IMR-90 (cell line): ENCODE results near the gene PNMA8A. TPM values are rescaled to one million over a fixed set of nuclear protein-coding genes. Genes with fewer than 3 reads are reported as not detected.

Source experiments
- ATAC-seq: fragments of 200-7000 bp; cut with Tn5 transposase; 2 replicates; pipeline ENCODE4 v1.9.1; 2020; ENCODE audit warnings: low read depth, mild to moderate bottlenecking, moderate library complexity
- BruUV-seq: library from RNA; stranded (reverse); fragments of 400-500 nt; replicated peaks from 2 replicates; lab custom pipeline; 2021; lab: Mats Ljungman, UMichigan
- CTCF ChIA-PET: fragments of 300-600 bp; formaldehyde crosslinking; extraction: SDS; loops from one replicate; lab custom pipeline; 2021; ENCODE audit warnings: antibody characterized with exemption; lab: Yijun Ruan, JAX
- POLR2A ChIA-PET: fragments of 300-600 bp; sonication (Branson Sonifier 250); formaldehyde crosslinking; loops from one replicate; lab custom pipeline; 2022; ENCODE audit warnings: antibody characterized with exemption; ENCODE audit not compliant: unreplicated experiment; lab: Charles Lee
- DNase-seq: peaks from one replicate; pipeline ENCODE4 v3.0.0; 2013
- H2AFZ ChIP-seq: replicated peaks from 2 replicates; pipeline ENCODE3; 2013; ENCODE audit warnings: low read length, mild to moderate bottlenecking; ENCODE audit not compliant: poor library complexity
- H2AK5ac ChIP-seq: 2 replicates; pipeline ENCODE4 v1.6.1; 2013; ENCODE audit warnings: low read depth, low read length, inconsistent platforms
- H2AK9ac ChIP-seq: replicated peaks from 2 replicates; pipeline ENCODE3; 2013; ENCODE audit warnings: mild to moderate bottlenecking, low read depth, low read length, moderate library complexity; ENCODE audit not compliant: poor library complexity
- H2BK120ac ChIP-seq: 2 replicates; pipeline ENCODE4 v1.6.1; 2013; ENCODE audit warnings: low read depth, low read length, inconsistent platforms
- H2BK15ac ChIP-seq: 3 replicates; pipeline ENCODE4 v1.6.1; 2013; ENCODE audit warnings: low read depth, low read length, inconsistent platforms
- H2BK20ac ChIP-seq: 2 replicates; pipeline ENCODE4 v1.6.1; 2013; ENCODE audit warnings: low read depth, mild to moderate bottlenecking, inconsistent platforms, low read length, moderate library complexity
- H2BK5ac ChIP-seq: 2 replicates; pipeline ENCODE4 v1.6.1; 2013; ENCODE audit warnings: mild to moderate bottlenecking, low read depth, low read length, inconsistent platforms; ENCODE audit not compliant: poor library complexity, severe bottlenecking
- H3K14ac ChIP-seq: replicated peaks from 2 replicates; pipeline ENCODE4 v1.6.1; 2013; ENCODE audit warnings: low read depth, low read length, inconsistent platforms
- H3K18ac ChIP-seq: 2 replicates; pipeline ENCODE4 v1.6.1; 2013; ENCODE audit warnings: low read depth, low read length, control low read depth
- H3K23ac ChIP-seq: 2 replicates; pipeline ENCODE4 v1.6.1; 2013; ENCODE audit warnings: low read depth, low read length, inconsistent platforms
- H3K27ac ChIP-seq: 2 replicates; pipeline ENCODE4 v1.5.1; 2013; ENCODE audit warnings: mild to moderate bottlenecking, control low read depth, low read length; ENCODE audit not compliant: insufficient read depth
- H3K27me3 ChIP-seq: 2 replicates; pipeline ENCODE4 v1.6.1; 2013; ENCODE audit warnings: low read length; ENCODE audit not compliant: control insufficient read depth, insufficient read depth
- H3K36me3 ChIP-seq: 2 replicates; pipeline ENCODE4 v1.6.1; 2013; ENCODE audit warnings: low read length, mixed read lengths; ENCODE audit not compliant: control insufficient read depth, insufficient read depth
- H3K4ac ChIP-seq: 2 replicates; pipeline ENCODE4 v1.6.1; 2013; ENCODE audit warnings: low read depth, low read length, inconsistent platforms
- H3K4me1 ChIP-seq: 2 replicates; pipeline ENCODE4 v1.6.1; 2013; ENCODE audit warnings: low read length, mixed read lengths; ENCODE audit not compliant: control insufficient read depth, insufficient read depth
- H3K4me2 ChIP-seq: 2 replicates; pipeline ENCODE4 v1.6.1; 2013; ENCODE audit warnings: low read depth, mild to moderate bottlenecking, control low read depth, low read length, moderate library complexity
- H3K4me3 ChIP-seq: 2 replicates; pipeline ENCODE4 v1.5.1; 2013; ENCODE audit warnings: low read depth, mild to moderate bottlenecking, control low read depth, low read length, moderate library complexity; ENCODE audit not compliant: insufficient read depth
- H3K56ac ChIP-seq: 2 replicates; pipeline ENCODE4 v1.6.1; 2013; ENCODE audit warnings: low read length, inconsistent platforms; ENCODE audit not compliant: insufficient read depth; ENCODE audit errors: extremely low read depth
- H3K79me1 ChIP-seq, 2 experiments: 2 replicates each; pipeline ENCODE4 v1.6.1; 2013; ENCODE audit warnings: low read length in 2 of 2, inconsistent platforms in 1 of 2, low read depth in 1 of 2
- H3K9ac ChIP-seq: 2 replicates; pipeline ENCODE4 v1.6.1; 2013; ENCODE audit warnings: low read depth, low read length, control low read depth
- H3K9me1 ChIP-seq: 2 replicates; pipeline ENCODE4 v1.6.1; 2013; ENCODE audit warnings: low read length, inconsistent platforms; ENCODE audit not compliant: insufficient read depth
- H3K9me3 ChIP-seq: 2 replicates; pipeline ENCODE4 v1.6.1; 2013; ENCODE audit warnings: low read length; ENCODE audit not compliant: control insufficient read depth, insufficient read depth
- H4K20me1 ChIP-seq: 2 replicates; pipeline ENCODE4 v1.6.1; 2013; ENCODE audit warnings: low read length, inconsistent platforms; ENCODE audit not compliant: insufficient read depth
- H4K5ac ChIP-seq: 2 replicates; pipeline ENCODE4 v1.6.1; 2013; ENCODE audit warnings: mild to moderate bottlenecking, low read depth, low read length, control low read depth
- H4K8ac ChIP-seq, 2 experiments: 2 replicates each; pipeline ENCODE4 v1.6.1; 2013; ENCODE audit warnings: low read depth in 2 of 2, low read length in 2 of 2, control low read depth in 1 of 2, inconsistent platforms in 1 of 2
- H4K91ac ChIP-seq: 2 replicates; pipeline ENCODE4 v1.6.1; 2013; ENCODE audit warnings: low read depth, low read length, inconsistent platforms; ENCODE audit not compliant: insufficient read depth
- BHLHE40 ChIP-seq: fragments of 150-350 bp; IDR thresholded peaks from 2 replicates; pipeline ENCODE4 v1.6.1; 2016; ENCODE audit warnings: mild to moderate bottlenecking, low read depth, low read length
- MXI1 ChIP-seq: IDR thresholded peaks from 2 replicates; pipeline ENCODE4 v1.6.1; 2012; ENCODE audit warnings: low read depth, mild to moderate bottlenecking, low read length, moderate library complexity, borderline replicate concordance
- RFX5 ChIP-seq: IDR thresholded peaks from 2 replicates; pipeline ENCODE4 v1.8.0; 2012; ENCODE audit warnings: low read depth, mild to moderate bottlenecking, low read length, moderate library complexity
- whole genome bisulfite sequencing, 2 experiments: methylation state at CpG; one replicate each; pipeline versions ENCODE4 v1.1.5 to v1.1.7; 2013; ENCODE audit warnings: missing lambda C conversion rate in 2 of 2; ENCODE audit not compliant: insufficient read length in 1 of 2; ENCODE audit errors: extremely low coverage in 2 of 2; 5-methylcytosine and 5-hydroxymethylcytosine counted together
- dilution Hi-C: fragments of 300-500 bp; cut with HindIII; formaldehyde crosslinking; loops from one replicate; pipeline ENCODE4 v1.14.3; 2018; ENCODE audit warnings: low sequenced_read_pairs; ENCODE audit not compliant: unreplicated experiment
- in situ Hi-C: fragments of 300-500 bp; cut with MboI; formaldehyde crosslinking; loops from 3 replicates; pipeline ENCODE4 v1.14.3; 2019; ENCODE audit warnings: low sequenced_read_pairs, inconsistent platforms, mixed read lengths
- intact Hi-C: fragments of 100-400 bp; cut with micrococcal nuclease; formaldehyde crosslinking; loops from 2 replicates; pipeline ENCODE4 v1.10.0; 2022
- polyA plus RNA-seq, 3 experiments: library from polyadenylated mRNA; depleted of rRNA; stranded (reverse); fragments of >200 nt; gene quantifications; 2 replicates each; pipeline ENCODE4 v1.2.3, GENCODE V29; 2012; ENCODE audit warnings: low replicate concordance in 1 of 3
- total RNA-seq: library from RNA; depleted of rRNA; stranded (reverse); fragments of >200 nt; gene quantifications from 2 replicates; pipeline ENCODE4 v1.2.3, GENCODE V29; 2012

The PNMA8A gene
- total and polyA plus RNA-seq, 2 of the 4 experiments (the other 2 are of a cell fraction), result 0.77 to 0.90 TPM

GRCh38 chr19:46428239-46429135, 42.9 kb downstream of the PNMA8A start, which contains the start of gene PNMA8C:
Gene PNMA8C (minus strand): TSS chr19:46428936. CDS start chr19:46428359, 577 bp downstream.
- peak within 1 kb of the TSS; percentile 16 for H2AK9ac ChIP-seq
- no peak within 1 kb of the TSS for H3K4ac ChIP-seq
- dilution Hi-C loops, result no loop called here
- BruUV-seq, result no TSS peak
- H4K91ac ChIP-seq, result no peak within 1 kb of the TSS
- no peak within 1 kb of the TSS for H2BK5ac ChIP-seq
- H3K4me2 ChIP-seq, result peak within 1 kb of the TSS; percentile 57
- peak within 1 kb of the TSS; percentile 18 for H3K4me3 ChIP-seq
- in situ Hi-C loops, result no loop called here
- peak; percentile 68 for ATAC-seq
- no peak within 1 kb of the TSS for H3K14ac ChIP-seq
- H2AK5ac ChIP-seq, result peak within 1 kb of the TSS; percentile 33
- peak; percentile 63 for DNase-seq
- no peak within 1 kb of the TSS for H3K9ac ChIP-seq
- H3K79me1 ChIP-seq, result no peaks in the 10 kb centered on the region
- peak within 1 kb of the TSS in 1 of 2 experiments; percentile 78; a peak in 2 of 4 replicates for H4K8ac ChIP-seq
- H3K36me3 ChIP-seq, result no peaks in the 10 kb centered on the region
- no peak within 1 kb of the TSS for H4K5ac ChIP-seq
- CTCF ChIA-PET, result no interaction called here
- no peak within 1 kb of the TSS for H2BK120ac ChIP-seq
- peaks cover 3% of the 10 kb centered on the region; the same call in 1 of the 2 replicates for H3K27me3 ChIP-seq
- no peak for TF ChIP-seq BHLHE40
- peak; percentile 62; the same call in 1 of the 2 replicates for TF ChIP-seq RFX5
- no peak for TF ChIP-seq MXI1
- 0 out of 2 replicates have a peak, but pooled peaks cover 1% of the 10 kb centered on the region for H3K4me1 ChIP-seq
- WGBS, 2 experiments, result 55% methylated on average over 25 of the region's 52 CpGs; no CpG with 5 or more reads in 1 of the 2 experiments
- H2AFZ ChIP-seq, result peak within 1 kb of the TSS; percentile 94
- intact Hi-C loops, result no loop called here
- H3K56ac ChIP-seq, result no peak within 1 kb of the TSS
- H3K23ac ChIP-seq, result no peak within 1 kb of the TSS
- H3K18ac ChIP-seq, result no peak within 1 kb of the TSS
- H2BK15ac ChIP-seq, result no peak within 1 kb of the TSS
- POLR2A ChIA-PET, result no interaction called here
- H2BK20ac ChIP-seq, result no peak within 1 kb of the TSS
- no peaks in the 10 kb centered on the region for H3K9me3 ChIP-seq
- no peak within 1 kb of the TSS for H3K27ac ChIP-seq
- peaks cover 6% of the 10 kb centered on the region; the same call in 1 of the 2 replicates for H3K9me1 ChIP-seq
- no peaks in the 10 kb centered on the region for H4K20me1 ChIP-seq
